GM19025 (cell line): ENCODE data around the gene TBC1D22A.
A peak's percentile ranks its signal among the peaks of the same experiment; 100 is the strongest.

Experiments used
- ATAC-seq: cut with Tn5 transposase; IDR thresholded peaks from one replicate; pipeline ENCODE4 v1.9.1; 2021; ENCODE audit warnings: mild to moderate bottlenecking, low read depth, moderate library complexity; ENCODE audit not compliant: unreplicated experiment

The TBC1D22A gene

DNA sequence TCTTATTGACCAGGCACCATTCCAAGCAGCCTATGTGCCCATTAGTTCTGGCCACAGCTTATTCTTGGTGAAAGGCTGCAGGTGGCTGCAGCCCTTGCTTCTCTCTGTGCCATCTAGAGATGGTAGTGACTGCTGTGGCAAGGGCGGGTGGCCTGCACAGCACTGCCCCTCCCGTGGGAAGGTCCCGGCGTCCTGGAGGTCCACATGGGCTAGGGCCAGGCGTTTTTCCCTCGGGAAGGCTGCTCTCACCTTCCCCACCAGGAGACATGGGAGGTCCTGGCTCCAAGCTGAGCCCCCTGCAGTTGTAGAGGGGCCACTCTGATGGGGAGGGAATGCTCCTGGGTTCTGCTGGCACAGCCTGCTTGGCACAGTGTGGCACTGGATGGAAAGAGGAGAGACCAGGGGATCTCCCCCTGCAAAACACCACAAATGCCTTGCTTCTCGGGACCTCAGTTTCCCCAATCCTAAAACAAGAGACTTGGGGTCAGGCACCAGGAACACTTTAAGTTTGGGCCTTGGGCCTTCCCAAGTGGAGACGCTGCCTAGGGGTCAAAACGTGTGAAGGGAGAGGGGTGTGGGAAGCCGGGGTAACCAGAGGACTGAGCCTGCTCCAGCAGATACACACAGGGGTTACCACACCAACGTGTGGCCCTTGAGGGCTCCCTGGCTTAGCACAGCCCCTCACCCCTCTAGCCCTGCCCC is 10.0 kb upstream of the TBC1D22A start:
- ATAC-seq: no peak

DNA sequence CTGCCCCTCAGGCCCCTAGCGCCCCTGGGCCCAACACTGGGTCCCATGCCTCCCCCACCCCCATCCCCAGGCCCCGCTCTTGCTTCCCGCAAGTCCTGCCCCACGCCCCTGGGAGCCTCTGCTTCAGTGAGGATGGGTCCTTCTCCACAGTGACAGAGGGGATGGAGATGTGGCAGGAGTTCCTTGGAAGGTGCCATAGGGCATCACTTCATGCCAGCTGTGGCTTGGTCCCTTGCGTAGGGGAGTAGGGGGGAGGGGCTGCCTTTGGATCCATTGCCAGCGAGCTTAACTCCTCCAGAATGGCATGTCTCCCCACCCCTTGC is 9.5 kb upstream of the TBC1D22A start:
- no peak for ATAC-seq

DNA sequence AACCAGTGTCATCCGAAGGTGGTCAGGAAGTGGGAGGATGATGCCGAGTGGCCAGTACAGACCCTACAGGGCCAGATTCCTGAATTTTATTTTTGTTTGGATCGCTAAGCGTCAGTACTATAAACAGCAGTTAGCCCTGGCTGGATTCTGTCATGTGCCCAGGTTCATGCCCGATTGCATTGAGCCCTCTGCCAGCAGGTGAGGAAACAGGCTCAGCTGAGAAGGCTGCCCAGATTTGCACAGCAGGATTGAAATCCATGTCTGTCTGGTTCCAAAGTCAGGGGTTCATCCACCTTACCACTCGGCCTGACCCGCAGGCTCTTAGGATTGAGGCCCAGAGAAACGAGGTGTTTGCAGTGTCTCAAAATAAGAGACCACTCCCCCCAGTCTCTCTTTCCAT is 9.1 kb upstream of the TBC1D22A start:
- ATAC-seq: no peak

DNA sequence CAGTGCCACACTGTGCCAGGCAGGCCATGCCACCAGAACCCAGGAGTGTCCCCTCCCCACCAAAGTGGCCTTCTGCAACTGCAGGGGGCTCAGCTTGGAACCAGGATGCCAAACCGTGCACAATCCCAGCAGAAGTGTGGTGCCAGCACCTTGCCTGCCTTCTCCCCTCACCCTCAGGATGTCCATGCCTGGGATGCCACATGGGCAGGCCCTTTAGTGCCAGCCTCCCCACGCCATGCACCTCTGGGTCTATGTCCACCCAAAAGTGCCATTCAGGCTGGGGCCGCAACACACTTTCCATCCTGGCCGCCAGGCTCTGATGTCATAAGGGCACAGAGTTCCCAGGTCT is 8.7 kb upstream of the TBC1D22A start:
- ATAC-seq: no peak

DNA sequence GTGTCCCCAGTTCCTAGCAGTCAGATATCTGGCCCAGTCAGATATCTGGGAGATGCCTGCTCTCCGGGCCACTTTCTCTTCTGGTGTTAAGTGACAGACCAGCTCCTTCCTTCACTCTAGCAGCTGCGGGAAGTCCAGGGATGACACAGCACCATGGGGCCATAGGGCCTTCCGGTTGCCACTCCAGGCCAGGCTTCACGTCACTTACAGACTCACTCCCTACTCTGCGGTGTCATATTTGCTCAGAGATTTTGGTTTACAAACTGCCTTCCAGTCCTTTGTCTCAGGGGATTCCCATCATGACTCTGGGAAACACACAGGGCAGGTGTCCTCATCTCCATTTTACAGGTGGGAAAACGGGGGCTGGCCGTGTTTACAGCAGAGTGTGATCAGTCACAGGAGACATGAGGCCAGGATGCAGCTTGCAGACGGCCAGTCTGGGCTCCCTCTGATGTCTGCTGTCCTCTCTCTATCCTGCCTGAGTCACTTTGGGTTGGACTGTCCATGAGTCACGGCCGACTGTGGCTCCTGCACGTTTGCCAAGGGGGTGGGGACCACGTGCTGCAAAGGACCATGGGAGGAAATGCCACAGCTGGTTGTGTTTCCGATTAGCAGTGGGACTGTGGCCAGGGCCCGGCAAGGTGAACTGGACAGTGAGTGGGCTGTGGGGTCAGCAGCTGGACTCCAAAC is 8.2 kb upstream of the TBC1D22A start:
- no peak for ATAC-seq

DNA sequence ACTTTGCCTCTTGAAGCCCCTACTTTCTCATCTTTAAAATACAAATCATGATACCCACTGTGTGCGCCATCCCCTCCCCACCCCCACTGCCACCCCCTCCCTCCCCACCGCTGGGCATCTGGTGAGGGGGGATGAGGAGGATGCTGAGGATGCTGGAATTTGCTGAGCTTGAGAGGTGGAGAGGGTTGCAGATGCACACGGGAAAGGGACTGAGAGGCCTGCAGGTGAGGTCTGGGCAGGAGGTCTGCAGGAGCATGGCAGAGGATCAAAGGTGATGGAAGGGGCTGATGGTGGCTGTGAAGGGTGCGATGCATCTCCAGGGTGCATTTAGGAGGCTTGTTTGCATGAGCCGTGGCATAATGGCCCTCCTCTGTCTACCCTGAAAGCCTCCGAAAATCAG is 7.6 kb upstream of the TBC1D22A start:
- ATAC-seq: no peak

DNA sequence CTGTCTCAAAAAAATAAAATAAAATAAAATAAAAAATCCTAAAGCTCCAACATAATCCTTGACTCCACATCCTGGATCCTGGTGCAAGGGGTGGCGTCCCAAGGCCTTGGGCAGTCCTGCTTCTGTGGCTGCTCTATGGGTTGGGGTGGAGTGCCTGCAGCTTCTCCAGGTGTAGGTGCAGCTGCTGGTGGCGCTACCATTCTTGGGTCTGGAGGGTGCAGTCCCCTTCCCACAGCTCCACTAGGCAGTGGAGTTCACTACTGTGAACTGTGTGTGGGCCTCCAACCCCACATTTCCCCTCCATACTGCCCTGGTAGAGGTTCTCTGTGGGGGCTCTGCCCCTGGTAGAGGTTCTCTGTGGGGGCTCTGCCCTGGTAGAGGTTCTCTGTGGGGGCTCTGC is 6.9 kb upstream of the TBC1D22A start:
- no peak for ATAC-seq

DNA sequence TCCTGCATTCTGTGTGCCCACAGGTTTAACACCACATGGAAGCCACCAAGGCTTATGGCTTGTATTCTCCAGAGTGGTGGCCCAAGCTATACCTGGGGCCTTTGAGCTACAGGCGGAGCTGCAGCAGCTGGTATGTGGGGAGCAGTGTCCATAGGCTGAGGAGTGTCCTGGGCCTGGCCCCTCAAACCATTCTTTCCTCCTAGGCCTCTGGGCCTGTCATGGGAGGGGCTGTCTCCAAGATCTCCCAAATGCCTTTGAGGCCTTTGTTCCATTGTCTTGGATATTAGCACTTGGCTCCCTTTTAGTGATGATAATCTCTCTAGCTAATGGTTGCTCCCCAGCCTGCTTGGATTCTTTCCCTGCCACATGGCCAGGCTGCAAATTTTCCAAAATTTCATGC is 6.4 kb upstream of the TBC1D22A start:
- ATAC-seq: no peak

DNA sequence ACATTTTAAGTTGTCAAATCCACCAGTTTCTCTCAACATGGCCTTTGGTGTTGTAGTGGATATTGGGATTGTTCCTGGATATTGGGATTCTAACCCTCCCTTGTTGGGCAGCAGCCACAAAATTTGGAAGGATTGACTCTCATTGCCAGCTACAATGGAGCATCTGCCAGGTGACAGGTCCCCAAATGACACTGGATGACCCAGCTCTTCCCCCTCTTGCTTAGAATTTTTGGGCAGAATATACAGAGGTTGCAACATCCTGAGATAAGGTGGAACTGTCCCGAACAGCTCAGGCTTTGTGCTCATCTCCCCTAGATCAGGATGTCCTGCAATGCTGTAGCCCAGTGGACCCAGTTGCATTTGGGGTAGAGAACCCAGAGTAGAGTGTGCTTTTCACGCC is 5.3 kb upstream of the TBC1D22A start:
- ATAC-seq: no peak

DNA sequence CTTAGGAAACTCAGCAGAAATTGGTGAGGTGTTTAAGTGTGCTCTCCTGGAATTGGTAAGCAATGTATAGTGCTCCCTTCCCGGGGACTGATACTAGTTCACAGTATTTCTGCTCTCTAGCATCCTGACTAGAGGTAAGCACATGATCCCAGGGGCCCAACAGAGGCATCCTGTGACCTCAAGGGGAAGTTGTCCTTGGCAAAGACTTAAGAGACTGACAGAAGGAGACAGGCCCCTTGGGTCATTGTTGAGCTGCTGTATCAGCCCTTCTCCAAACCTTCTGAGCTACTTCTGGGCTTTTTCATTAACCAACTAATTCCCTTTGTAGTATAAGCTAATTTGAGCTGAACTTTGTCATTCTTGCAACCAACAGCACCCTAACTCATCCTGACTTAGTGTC is 4.3 kb upstream of the TBC1D22A start:
- ATAC-seq: no peak

DNA sequence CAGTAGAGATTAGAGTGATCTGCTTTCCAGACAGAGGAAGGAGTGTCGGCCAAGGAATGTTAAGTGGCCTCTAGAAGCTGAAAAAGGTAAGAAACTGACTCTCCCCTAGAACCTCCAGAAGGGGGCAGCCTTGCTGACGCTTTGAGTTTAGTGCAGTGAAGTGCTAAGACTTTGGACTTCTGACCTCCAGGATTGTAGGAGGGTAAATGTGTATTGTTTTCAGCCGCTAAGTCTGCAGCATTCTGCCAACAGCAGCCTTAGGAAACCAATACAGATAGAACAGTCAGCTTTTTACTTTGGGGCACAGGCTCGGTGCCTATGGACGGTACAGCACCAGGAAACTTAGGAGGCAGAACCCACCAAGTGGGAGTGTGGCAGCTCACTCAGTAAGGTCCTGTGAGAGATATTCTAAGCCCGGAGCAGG is 3.6 kb upstream of the TBC1D22A start:
- no peak for ATAC-seq

DNA sequence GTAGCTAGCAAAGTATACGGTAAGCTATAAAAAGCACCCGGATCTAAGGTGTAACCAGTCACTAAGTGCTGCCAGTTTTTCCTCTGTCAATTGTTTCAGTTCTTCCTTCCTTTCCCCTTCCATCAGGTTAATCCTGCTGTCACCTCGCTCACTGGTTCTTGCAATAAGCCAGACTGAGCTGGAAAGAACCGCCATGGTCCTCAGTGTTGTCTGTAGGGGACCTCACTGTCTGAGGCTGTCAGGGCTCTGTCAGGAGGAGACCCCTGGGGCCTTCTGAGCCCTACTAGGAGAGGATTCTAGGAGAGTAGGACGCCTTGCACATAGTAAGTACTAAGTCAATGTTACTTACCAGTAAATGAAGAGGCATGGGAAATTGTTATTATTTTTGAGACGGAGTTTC is 1.4 kb upstream of the TBC1D22A start:
- no peak for ATAC-seq

DNA sequence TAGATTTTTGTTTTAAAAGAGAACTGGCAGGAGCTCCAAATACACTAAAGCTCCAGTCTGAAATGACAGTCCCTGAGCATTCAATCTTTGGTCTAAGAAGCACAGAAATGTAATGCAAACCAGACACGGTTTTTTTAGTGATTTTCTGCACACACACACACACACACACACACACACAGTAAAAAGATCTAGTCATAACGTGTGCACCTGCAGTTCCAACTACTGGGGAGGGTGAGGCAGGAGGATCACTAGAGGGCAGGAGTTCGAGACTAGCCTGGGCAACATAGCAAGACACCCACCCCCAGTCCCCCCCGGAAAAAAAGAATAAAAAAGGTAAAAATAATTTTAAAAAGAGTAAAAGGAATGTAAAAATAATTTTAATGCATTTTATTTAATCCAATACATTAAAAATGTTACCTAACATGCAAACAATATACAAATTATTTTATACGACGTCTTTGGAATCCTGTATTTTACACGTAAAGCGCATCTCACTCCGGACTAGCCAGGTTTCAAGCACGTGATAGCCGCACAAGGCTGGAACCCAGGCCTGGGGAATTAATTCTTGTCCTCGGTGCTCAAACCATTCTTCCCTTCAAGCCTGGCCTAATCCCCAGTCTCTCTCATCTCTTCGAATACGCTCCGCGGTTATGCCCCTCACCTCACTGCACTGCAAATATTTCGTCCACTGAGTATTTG is 762 bp upstream of the TBC1D22A start:
- no peak for ATAC-seq

DNA sequence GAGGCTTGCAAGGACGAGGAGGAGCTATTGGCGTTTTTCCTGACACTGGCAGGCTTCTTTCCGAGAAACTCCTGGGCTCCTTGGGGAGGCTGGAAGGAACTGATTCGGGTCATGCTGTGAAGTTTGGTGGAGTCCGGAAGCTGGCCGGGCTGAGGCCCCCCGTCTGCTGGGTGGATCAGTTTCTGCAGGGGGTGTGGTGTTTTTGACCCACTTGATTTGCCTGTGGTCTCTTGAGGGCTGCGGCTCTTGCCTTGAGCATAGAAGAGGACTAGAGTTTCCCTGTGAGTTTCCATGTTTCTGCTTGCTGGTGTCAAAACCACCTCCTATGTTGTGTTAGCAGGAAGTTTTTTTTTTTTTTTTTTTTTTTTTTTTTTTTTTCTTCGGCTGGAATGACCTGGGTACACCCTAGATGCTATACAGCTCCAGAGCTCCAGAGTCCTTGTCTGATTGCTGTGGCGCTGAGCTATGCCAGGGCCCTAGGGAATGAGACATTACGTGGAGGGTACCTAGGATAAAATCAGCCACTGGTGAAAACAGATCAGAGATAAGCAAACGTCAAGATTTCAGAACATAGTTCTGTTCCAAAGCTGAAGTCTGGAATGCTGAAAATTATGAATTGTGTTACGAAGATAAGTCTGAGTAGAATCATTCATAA is 728 bp downstream of the TBC1D22A start:
- peak; percentile 60 for ATAC-seq

DNA sequence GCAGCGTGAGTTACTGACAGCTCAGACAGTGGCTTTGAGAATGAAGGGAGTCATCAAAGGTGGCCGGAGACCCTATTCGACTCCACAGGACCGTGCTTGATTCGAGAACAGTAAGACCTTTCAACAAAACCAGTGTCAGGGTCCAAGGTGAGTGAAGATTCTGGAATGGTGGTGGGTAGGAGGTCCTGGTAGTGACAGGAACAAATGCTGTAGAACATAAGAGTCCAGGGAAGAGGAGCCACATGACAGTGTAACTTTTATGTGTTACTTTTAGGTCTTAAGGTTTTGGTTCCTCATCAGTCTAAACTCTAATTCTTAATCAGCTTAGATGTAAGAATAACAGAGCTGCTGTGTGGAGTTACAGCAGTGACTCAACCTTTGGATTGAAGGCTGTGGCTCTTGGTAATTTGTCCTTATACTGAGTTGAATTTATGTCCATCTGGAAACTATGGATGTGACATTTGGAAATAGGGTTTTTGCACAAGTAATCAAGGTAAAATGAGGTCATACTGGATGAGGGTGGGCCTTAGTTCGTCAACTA is 1.8 kb downstream of the TBC1D22A start:
- no peak for ATAC-seq

DNA sequence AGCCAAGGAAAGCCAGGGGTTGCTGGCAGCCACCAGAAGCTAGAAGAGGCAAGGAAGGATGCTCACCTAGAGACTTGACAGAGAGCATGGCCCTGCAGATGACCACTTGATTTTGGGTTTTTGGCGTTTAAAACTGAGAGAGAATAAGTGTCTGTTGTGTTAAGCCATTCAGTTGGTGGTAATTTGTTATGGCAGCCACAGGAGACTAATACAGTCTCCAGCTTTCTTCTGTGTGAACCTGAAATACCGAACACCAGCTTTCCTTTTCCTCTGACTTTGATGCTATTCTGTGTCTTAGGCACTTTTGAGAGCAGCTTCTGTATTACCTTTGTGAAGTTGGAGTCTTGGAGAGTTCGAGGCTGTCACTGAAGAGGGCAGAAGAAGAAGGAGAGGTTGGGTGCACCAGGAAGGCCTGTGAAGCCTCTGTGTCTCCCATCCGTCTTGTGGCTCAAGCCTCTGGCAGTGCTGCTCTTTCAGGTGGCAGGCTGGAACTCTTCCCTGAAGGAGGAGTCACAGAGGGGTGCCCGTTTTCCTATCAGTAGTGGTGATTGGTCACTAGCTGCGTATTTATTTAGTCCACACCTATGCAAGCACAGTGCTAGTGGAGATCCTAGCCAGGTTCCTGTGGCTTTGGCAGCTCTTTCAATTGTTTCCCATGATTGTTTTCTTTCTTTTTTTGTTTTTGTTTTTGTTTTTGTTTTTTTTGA is 2.5 kb downstream of the TBC1D22A start:
- no peak for ATAC-seq

DNA sequence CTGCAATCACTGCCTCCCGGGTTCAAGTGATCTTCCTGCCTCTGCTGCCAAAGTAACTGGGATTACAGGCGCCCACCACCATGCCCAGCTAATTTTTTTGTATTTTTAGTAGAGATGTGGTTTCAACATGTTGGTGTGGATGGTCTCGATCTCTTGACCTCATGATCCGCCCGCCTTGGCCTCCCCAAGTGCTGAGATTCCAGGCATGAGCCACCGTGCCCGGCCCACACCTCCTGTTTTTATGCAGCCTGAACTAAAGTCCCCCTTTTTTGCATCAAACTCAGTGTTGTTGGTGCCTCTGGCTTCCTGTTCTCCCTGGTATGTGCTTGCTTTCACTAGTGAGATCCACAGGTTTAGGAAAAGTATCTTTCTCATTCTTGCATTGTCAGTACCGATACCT is 4.2 kb downstream of the TBC1D22A start:
- no peak for ATAC-seq

DNA sequence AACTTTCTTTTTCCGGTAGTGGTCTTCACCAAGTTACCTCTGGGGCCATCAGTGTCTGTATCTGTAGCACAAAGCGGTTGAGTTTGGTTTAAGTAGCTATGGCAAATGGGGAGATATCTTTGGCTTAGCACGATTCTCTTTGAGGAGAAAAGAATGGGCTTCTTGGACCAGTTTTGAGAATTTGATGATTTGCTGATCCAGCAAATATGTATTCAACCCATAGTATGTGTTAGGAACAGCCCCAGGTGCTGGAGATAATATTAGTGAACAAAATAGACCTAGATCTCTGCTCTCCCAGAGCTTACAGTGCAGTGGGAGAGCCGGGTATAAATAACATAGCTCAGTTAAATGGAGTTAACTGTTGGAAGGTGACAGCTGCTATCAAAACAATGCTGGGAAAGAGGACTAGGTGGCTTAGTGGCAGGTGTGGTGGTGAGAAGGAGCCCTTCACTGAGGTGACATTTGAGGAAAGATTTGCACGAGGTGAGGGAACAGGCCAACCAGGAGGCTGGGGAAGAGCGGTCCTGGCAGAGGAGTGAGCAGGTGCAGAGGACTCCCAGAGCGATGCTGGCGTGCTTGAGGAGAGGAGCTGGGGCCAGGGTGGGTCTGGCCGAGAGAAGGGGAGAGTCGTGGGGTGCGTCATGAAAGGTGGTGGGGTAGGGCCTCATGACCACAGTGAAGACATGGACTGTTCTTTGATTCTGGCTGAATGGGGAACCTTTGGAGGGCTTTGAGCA is 5.0 kb downstream of the TBC1D22A start:
- no peak for ATAC-seq

DNA sequence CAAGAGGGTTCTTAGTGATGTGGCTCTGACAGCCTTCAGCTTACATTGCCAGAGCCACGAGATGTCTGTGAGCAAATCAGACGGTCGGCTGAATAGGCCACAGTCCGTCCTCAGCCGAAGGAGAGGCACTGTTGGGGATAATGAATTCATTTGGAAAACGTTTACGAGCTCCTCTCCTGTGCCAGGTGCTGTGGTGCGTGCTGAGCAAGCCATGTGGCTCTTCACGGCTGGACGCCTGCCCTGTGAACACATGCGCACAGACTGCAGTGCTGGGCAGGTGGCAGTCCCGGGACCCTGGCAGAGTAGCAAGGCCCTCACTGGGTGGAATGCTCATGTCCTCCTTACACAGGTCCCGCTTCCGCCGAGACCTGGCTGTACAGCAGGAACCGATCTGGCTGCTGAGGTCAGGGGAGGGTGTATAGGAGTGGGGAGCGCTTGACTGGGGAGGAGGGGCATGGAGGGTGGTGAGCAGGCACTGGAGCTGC is 6.8 kb downstream of the TBC1D22A start:
- ATAC-seq: no peak

DNA sequence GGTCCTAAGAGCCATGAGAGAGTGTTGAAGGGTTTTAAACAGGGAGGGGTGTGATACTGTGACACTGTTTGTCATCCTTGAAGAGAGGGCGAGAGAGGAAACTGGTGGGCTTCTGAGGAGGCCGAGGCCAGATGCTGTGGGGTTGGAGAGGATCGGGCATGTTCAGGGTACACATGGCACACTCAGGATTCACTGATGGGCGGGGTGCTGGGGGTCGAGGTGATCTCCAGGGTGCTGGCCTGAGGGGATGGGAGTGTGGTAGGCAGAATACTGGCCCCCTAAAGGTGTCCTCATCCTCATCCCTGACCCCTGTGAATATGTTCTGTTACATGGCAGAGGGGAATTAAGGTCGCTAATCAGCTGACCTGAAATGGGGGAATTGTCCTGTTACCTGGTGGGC is 7.3 kb downstream of the TBC1D22A start:
- no peak for ATAC-seq
